GM18507 (cell line): ENCODE measurements around the gene OSBPL10.

ENCODE experiments used
- DNase-seq: peaks from one replicate; pipeline ENCODE4 v3.0.0; 2011; ENCODE audit warnings: low read depth; ENCODE audit not compliant: insufficient read length; ENCODE audit errors: extremely low spot score
- FAIRE-seq: peaks from 2 replicates; lab custom pipeline; 2011; peaks lifted over from hg19 to GRCh38; lab: Jason Lieb, UNC

Gene OSBPL10

DNA sequence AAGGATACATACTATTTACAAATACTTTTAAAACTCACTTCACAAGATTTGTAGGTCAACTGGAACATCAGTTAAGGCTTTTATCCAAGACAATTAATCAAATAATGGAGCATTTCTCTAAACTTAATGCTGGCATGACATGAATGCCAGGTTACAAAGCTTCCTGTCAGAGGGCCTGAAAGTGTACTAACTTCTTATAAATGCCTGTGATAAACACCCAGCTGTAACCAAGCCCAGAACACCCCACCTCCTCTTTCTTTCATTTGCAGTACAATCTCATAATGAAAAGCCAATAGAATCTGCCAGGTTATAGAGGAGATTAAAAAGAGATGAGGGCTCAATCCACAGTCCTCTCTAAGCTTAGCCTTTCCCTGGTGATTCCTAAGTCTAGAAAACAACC lies 214.4 kb downstream of the OSBPL10 start:
- no peak for FAIRE-seq

DNA sequence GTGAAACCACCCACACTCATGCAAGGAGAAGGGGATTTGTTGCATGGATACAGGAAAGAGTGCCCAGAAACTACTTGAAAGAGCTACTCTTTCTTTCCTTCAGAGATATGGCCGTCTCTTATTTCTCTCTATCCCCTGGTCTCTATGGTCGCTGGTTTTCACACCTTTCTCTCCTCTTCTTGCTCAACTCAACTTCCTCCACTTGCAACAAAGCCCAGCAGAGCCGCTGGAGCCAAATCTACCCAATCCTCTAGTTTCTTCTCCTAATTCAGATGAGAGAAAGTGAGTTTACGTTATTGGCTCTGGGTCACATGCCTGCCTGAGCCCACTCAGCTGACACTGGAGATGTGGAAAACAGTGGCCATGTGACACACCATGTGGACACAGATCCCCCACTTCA lies 215.2 kb downstream of the OSBPL10 start:
- DNase-seq (no peak), FAIRE-seq (no peak)

More for the DNA sequence above, 214.4 kb downstream of the OSBPL10 start:
- DNase-seq, result no peak

DNA sequence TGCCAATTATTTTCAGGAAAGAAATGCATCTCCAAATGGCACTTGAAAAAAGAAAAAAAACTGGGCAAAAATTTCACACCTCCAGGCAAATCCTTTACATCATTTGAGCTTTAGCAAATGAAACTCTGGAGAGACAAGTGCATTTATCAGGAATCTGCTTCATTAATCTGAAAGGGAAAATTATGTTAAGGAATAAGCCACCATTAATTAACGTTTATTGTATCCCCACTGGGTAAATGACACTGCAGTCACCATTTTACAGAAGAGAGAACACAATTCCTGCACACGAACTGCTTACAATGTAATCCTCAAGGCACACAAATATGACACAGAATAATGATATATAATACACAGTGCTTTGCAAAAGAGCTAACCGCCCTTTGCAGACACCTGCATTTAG lies 217.3 kb downstream of the OSBPL10 start:
- no peak for FAIRE-seq
- no peak for DNase-seq

DNA sequence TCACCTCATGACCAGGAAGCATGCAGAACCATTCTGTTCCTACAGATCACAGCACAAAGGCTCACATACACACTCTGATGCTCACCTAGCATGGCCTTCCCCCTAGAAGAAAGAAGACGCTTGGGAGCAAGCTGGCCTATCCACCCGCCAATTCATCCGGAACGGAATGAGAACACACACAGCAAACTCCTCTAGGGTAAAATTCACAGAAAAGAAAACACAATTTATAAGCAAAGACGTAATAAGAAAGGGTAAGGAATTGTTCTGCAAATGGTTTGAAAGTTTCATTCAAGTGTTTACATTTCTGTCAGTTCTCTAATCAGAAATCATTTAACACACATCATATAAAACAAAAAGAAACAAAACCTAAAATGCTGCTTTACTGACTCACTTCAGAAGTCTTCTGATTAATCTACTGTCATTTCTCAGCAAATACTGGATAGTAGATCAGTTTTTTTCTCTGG lies 218.1 kb downstream of the OSBPL10 start:
- no peak for FAIRE-seq
- no peak for DNase-seq

DNA sequence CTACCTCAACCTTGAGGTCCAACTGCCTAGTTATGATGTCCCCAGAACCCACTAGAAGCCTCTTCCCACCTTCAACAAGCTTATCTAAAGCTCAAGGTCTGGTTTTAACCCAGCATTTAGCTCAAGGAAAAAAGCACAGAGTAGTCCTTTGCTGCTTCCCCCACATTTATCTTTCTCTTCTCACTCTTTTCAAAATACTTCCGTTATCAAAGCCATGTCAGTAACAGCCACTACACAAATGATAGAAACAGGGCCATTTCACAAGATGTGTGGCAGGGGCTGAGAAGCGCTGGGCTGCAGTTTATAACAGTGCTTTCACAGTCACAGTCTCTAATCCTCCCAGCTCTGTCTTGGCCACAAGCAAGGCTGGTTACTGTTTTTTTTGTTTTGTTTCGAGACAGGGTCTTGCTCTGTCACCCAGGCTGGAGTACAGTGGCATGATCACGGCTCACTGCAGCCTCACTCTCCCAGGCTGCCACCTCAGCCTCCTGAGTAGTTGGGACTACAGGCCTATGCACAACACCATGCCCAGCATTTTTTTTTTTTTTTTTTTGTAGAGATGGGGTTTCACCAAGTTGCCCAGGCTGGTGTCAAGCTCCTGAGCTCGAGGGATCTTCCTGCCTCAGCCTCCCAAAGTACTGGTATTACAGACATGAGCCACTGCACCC lies 218.8 kb downstream of the OSBPL10 start:
- FAIRE-seq (no peak), DNase-seq (no peak)

DNA sequence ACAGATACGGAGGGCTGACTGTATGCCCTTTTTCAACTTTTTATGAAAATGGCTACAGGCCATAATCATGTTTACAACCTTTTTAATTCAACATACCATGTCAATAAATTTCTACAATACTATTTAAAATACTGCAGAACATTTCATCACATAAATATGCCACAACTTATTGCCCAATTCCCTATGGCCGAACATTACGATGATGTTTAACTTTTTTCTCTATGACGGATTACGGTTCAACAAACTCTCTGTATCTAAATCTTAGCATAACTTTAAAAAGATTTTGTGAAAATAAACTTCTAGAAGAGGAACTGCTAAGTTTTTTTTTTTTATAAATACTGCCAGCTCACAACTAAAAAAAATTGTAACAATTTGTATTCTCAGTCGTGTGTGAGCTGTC lies 220.4 kb downstream of the OSBPL10 start:
- no peak for FAIRE-seq

DNA sequence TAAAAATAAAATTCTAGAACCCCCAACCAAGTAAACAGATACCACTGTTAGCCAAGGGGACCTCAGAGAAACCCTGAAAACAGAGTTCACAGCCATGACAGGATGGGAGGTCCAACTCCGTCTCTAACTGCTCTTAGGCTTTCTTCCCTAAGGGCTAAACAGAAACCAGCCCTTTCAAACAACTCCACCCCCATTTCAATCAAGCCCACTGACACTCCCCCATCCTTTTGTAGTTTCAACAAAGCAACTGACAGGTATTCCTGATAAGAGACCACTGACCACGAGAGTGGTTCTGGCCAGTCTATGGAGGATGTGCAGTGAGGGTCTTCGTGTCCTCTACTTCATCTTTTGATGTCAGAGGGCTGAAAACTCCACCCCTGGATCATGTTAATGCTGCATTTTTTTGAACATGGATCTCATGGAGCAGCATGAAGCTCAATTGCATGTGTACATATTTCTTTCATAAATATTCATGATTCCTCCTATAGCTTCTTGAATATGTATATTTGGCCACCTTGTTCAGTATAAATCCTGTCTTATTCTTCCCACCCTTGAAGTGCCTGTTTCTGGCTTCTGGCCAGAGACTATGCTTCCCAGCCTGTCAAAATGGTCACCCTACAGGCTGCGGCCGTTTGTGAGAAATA lies 222.6 kb downstream of the OSBPL10 start:
- FAIRE-seq, result no peak
- DNase-seq, result no peak

More for the DNA sequence above, 220.4 kb downstream of the OSBPL10 start:
- no peak for DNase-seq

DNA sequence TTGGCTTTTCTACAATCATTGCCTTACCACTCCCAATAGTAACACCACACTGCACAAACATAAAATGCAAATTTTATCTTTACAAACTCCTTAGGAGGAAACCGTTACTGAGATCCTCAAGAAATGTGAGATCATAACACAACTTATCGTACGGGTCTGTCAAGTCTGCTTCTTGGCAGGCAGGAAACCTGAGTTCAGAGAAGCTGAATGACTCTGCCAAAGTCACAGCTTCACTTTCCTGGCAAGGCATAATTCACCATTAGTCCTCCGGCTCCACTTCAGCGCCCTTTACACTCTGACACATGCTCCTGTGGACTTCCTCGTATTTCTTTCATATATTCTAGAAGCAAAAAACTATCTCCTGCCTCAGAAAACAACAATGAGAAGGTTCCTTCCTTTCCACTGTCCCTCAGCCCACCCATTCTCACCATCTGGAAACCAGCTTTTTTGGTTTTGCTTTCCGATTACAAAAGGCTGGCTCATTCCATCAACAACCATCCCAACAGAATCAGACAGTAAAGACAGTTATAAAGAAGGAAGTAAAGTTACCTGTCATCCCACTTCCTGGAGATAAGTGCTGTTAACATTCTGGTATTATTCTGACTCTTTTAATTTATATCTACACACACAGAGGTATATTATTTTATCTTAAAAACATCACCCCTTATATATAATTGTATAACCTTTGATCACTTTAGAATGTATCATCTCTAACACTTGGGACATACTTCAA lies 225.0 kb downstream of the OSBPL10 start:
- FAIRE-seq (no peak), DNase-seq (no peak)

DNA sequence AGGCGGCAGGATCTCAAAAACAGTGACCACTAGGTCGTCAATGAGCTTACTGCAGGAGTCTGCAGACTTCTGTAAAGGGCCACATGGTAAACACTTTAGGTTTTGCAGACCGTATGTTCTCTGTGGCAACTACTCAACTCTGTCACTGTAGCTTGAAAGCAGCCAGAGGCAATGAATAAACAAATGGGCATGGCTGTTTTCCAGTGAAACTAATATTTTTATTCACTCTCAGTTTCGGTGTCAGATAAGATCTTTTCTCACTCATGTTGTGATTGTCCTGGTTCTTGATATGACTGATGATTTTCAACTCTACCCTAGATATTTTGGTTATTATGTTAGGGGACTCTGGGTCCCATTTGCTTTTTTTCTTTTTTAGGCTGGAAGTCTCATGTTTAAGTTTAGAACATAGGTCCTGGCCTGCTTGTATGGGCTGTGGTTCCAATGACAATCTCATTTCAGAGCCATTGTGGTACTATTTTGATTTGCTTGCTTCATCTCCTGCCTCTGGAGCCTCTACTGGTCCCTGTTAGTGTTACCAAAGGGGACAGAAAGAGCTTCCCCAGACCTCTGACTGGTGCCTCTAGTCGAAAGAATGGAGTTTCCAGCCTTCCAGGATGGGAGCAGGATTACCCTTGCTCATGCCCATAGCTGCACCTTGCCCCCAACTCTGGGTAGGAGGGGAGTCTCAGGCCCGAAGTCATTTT lies 226.3 kb downstream of the OSBPL10 start:
- no peak for DNase-seq
- peak; percentile 60 for FAIRE-seq

DNA sequence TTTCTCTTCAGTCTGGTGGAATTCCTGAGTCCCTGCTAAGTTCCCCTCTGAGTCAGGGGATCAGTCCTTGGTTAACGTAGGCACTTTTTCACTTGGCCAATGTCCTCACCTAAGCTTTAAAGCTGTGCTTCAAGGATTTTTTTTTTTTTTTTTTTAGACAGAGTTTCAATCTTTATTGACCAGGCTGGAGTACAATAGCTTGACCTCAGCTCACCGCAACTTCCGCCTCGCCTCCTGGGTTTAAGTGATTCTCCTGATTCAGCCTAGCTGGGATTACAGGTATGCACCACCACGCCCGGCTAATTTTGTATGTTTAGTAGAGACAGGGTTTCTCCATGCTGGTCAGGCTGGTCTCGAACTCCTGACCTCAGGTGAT lies 228.0 kb downstream of the OSBPL10 start:
- FAIRE-seq (no peak), DNase-seq (no peak)

DNA sequence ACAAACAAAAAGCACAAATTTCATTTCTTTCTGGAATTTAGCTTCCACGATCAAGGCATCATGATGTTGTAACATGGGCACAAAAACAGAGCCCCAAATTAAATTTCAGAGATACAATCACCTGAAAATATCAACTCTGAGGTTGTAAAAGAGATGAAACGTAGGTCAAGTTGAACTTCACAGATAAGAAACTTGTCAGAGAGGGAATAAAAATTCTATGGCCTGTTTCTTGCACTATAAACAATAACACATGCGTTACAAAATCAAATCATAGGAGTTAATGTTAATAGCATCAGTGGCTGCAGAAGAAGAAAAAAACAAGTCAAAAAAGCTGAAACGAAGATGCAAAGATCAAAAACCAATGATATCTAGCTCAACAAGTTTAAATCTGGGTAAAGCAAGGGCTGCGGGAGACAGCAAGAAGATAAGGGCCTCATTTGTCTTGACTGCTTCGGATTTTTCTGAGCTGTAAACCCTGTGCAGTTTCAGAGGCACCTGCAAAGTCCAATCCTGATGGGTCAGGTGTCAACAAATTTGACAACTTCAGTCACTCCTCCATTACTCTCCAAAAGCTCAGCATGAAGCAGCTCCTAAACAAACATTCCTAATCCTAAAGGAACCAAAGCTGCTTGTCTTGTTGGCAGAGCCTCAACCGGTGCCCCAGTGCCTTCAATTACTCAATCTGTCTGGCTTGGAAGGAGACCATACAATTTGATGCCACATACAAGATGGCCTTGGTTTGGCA lies 228.6 kb downstream of the OSBPL10 start:
- no peak for DNase-seq
- FAIRE-seq, result no peak

DNA sequence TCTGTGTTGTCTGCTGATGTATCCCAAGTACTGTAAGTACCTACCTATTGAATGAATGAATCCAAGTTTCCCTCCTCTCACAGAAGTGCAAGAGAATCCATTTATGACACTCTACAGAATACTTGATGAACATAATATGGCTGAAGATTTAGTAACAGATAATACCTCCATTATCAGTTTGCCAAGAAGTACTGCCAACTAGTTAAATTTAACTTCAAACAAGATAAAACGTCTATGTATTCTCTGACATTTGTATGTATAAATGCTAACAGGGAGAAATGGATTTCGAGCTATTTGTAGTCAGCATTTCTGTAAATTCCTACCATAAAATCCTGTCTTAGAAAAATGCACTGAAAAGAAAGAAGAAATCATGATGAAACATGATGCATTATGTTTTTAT lies 230.7 kb downstream of the OSBPL10 start:
- FAIRE-seq, result no peak
- no peak for DNase-seq

DNA sequence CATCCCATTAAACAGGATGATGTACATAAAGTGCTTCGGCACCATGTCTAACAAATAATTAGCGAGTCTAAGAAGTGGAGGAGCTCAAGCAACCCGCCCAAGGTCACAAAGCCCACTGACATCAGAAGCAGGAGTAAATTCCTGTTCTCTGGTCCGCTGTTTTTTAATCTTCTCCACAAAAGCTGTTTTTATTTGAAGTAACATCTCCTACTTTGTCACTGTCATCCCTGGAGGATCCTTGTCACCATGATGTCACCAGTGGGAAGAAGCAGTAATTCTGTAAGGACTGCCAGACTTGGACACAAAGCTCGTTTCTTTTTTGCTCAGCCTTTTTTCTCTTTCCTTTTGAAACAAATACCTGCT lies 232.1 kb downstream of the OSBPL10 start:
- FAIRE-seq, result no peak
- no peak for DNase-seq

DNA sequence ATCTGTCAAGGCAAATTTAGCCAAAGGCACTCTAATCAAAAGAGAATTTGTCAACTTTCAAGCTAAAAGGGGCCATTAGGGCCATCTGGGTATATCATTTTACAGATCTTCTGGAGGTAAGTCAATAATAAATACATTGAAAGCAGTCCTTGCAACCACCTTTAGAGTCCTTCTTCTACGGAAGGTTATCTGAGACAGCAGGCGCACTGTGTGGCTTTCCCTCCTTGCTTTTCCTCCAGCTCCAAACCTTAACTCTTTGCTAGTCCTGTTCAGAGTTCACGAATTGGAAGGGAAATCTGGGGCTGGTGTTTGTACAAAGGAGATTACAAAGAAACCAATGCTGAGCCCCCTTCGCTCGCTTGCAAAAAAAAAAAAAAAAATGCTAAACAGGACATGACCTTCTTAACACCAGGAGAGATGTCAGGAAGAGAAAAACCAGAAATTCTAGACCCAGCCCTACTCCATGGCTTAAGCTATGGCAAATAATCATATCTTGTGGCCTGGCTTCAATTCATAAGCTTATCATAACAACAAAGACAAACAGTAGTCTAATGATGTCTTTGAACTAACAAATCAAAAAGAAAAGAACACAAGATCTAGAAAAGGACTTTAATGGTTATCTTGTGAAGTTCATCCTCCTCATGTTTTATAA lies 232.7 kb downstream of the OSBPL10 start:
- DNase-seq (no peak), FAIRE-seq (no peak)

DNA sequence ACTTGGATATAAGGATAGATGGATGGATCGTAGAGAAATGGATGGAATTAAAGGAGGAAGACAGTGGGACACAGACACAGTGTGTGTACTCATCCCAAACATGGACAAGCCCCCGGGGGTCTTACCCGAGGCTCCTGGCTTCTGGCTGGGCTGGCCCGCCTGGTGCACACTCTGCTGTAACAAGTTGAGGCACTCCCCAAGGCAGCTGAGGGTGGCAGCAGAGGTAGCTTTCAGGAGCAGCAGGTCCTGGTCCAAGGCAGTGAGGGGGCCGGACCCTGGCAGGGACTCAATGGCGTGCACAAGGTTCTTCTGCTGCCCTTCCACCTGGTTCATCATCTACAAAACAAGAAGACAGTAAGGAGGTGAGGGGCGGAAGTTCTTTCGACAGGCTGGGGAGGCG lies 233.3 kb downstream of the OSBPL10 start:
- FAIRE-seq, result no peak
- DNase-seq, result no peak

DNA sequence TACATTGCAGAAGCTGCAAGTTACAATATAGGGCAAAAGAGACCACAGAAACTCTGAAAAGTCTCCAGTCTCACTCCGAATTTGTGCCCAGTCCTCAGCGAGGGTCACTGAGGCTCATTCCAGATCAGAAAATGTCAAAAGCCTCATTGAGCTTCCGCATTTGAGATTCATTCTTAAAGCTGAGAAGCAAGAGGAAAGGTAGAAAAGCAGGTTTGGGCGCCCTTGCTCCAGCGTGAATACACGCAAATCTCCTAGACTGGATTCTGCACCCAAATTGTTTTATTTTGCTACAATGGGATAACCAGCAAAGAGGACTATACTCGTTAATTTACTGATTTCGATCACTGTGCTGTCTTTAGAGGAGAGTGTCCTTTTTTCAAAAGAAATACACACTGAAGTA lies 236.1 kb downstream of the OSBPL10 start:
- DNase-seq, result no peak
- FAIRE-seq, result no peak

DNA sequence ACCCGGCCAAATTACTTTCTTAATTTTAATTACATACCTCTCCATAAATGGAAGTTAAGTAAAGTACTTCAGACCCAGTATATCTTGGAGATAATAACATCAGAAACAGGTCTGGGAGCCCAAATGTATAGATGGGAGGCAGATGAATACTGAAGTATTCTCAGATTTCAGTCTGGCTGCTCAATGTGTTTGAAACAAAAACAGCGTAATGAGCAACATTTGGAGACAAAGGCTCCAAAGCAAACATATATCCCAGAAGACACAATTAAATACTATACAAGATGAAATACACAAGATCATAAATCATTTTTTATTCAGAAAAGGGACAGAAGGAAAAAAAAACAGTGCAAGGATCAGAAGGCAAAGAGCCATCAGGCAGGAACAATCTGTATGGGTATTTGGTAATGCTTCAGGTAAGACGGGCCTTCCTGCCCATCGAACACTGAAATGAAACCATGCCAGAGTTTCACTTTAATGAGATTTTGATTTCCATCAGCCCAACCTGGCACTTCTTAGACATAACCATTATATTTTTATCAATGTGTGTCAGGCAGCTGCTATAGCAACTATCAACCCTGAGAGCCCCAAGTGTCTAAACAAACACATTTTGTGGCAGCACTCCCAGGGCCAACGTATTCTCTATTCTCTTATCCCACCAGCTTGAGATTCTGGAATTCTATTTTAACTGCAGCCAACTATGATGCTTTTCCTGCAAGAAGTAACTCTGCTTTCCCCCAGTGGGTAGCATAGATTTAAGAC lies 237.6 kb downstream of the OSBPL10 start:
- FAIRE-seq, result no peak
- no peak for DNase-seq

DNA sequence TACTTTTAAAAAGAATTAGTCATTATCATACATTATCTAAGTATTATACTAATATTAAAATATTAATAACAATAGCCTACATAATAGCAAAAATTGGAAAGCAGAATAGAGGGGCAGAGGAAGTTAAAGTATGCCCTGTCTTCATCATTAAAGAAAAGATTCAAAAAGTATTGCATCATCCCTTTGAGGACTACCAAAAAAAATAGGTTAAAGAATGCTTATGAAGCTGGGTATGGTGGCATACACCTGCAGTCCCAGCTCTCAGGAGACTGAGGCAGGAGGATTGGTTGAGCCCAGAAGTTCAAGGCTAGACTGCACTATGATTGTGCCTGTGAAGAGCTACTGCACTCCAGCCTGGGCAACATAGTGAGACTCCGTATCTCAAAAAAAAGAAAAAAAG lies 240.7 kb downstream of the OSBPL10 start:
- FAIRE-seq (no peak), DNase-seq (no peak)
